Right lobe of liver (tissue), 4 donors: Measurements from ENCODE around the gene IFIT1B.

Source experiments
- POLR2A ChIP-seq: fragments of 450-650 bp; IDR thresholded peaks from one replicate; pipeline ENCODE4 v1.6.1; 2017; ENCODE audit warnings: antibody characterized with exemption, mild to moderate bottlenecking
- TF ChIP-seq, protein P1 (sequence below), 4 donors: fragments of 200-600 bp in 3 of 4; fragments of 450-650 bp in 1 of 4; IDR thresholded peaks; one replicate each; pipeline versions ENCODE4 v1.5.1 to v1.8.0; 2016 to 2022; ENCODE audit warnings: antibody characterized with exemption in 4 of 4, mild to moderate bottlenecking in 2 of 4
- donor health status: DM: no; HTN: no; CAD: no.
- donor health status: DM: no; HTN: no; CAD: no.
- donor health status: DM: no; HTN: yes; CAD: no.

DNA sequence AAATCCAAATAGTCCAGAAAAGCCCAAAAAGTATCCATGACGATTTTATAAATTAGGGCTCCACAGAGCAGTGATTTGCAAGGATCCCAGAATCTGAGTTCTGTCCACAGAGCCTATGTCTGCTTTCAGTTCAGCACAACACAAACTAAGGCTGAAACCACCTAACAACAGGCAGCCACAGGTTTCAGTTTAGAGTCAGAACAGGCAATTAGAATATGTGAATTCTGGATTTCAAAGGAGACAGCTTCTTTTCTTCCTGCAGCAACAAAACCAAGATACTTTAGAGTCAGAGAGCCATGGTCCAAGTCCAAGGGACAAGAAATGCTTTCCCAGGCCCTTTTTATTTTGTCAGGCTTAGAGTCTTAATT, 26.5 kb upstream of the IFIT1B start:
- no peak for TF ChIP-seq POLR2A
- TF ChIP-seq, protein P1, sequence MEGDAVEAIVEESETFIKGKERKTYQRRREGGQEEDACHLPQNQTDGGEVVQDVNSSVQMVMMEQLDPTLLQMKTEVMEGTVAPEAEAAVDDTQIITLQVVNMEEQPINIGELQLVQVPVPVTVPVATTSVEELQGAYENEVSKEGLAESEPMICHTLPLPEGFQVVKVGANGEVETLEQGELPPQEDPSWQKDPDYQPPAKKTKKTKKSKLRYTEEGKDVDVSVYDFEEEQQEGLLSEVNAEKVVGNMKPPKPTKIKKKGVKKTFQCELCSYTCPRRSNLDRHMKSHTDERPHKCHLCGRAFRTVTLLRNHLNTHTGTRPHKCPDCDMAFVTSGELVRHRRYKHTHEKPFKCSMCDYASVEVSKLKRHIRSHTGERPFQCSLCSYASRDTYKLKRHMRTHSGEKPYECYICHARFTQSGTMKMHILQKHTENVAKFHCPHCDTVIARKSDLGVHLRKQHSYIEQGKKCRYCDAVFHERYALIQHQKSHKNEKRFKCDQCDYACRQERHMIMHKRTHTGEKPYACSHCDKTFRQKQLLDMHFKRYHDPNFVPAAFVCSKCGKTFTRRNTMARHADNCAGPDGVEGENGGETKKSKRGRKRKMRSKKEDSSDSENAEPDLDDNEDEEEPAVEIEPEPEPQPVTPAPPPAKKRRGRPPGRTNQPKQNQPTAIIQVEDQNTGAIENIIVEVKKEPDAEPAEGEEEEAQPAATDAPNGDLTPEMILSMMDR (IDR thresholded peaks at IDR 0.05): no peak
